Inflammatory macrophage treated with lipopolysaccharide for 4 hours (primary cell): Measurements from ENCODE around the gene B4GALNT4.
"Not testable (repeated sequence)": the region's sequence is repeated elsewhere in the genome, so short reads cannot be mapped to it uniquely, and the experiment has no call there.

Experiments
- DNase-seq: peaks from one replicate; pipeline ENCODE4 v3.0.0-alpha.2; 2020

B4GALNT4 gene

DNA sequence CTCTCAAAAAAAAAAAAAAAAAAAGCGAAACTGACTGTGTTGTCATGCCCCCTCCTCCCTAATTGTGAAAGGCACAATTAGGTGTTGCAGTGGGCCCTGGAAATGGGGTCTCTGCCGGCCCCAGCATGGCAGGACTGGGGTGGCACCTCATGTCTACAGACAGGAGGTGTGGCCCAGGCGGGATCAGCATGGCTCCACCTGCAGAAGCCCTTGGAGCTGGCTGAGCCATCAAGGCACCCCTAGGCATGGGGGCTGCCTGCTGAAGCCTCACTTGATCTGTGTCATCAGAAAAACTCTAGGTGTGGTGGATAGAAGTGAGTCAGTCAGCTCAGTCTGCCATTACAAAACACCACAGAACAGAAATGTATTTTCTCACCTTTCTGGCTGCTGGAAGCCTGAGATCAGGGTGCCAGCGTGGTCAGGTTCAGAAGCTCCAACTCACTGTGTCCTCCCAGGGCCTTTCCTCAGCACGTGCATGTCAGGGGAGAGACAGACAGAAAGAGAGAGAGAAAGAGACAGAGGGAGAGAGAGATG is 10.1 kb upstream of the B4GALNT4 start:
- DNase-seq: no peak

DNA sequence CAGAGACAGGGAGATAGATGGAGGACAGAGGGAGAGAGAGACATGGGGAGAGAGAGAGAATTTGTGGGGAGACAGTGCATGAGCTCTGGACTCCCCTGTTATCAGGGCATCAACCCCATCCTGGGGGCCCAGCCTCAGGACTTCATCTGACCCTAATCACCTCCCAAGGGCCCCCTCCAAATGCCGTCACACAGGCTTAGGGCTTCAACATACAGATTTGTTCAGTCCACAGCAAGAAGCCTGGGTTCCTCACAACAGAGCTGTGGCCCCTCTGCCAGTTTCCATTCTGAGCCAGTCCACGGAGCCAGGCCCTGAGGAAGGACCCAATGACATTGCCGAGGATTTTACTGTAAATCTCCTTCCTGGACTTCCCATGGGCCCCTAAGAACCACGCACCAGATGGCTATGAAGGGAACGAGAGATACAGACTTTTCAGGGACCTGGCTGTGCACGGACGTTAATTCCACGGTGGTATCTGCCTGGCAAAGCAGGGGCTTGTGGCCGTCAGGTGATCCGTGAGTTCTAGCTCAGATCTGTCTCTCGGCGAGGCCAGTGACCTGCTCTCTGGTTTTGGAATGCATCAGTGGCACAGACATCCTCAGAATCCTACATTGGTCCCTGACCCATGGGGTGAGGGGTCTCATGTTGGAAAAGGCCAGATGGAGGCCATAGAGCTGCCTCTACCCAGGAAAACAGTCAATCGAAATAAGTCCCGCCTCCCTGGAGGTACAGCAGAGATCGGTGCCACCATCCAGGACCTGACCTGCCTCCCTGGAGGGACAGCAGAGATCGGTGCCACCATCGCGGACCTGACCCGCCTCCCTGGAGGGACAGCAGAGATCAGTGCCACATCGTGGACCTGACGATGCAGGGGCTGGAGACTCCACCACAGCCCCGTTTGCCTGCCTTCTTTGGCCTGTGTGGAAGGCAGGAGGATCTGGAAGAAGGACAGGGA is 8.7 kb upstream of the B4GALNT4 start:
- DNase-seq: no peak

DNA sequence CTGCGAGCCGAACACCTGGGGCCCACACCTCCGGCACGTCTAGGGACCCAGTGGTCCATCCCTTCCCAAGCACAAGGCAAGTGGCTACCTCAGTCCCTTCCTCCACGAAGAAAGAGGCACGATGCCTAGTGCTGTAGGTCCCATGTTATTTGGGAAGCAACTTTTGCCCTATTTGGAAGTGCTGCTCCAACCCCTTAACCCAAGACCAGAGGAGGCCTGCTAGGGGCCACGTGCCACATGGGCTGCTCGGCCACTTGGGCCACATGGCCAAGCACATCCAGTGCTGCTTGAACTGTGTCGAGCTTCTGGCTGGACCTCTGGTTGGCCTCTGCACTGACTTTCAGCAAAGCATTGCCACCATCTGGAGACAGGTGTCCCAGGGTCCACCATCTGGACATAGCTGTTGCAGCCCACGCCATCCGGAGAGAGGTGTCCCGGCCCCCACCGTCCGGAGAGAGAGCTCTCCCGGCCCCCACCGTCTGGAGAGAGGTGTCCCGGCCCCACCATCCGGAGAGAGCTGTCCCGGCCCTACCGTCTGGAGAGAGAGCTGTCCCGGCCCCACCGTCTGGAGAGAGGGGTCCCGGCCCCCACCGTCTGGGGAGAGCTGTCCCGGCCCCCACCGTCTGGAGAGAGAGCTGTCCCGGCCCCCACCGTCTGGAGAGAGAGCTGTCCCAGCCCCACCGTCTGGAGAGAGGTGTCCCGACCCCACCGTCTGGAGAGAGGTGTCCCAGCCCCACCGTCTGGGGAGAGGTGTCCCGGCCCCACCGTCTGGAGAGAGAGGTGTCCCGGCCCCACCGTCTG is 6.5 kb upstream of the B4GALNT4 start:
- DNase-seq: no peak

DNA sequence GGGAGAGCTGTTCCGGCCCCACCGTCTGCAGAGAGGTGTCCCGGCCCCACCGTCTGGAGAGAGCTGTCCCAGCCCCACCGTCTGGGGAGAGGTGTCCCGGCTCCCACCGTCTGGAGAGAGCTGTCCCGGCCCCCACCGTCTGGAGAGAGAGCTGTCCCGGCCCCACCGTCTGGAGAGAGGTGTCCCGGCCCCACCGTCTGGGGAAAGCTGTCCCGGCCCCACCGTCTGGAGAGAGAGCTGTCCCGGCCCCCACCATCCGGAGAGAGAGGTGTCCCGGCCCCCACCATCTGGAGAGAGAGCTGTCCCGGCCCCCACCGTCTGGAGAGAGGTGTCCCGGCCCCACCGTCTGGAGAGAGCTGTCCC is 5.9 kb upstream of the B4GALNT4 start:
- not testable (repeated sequence) for DNase-seq

DNA sequence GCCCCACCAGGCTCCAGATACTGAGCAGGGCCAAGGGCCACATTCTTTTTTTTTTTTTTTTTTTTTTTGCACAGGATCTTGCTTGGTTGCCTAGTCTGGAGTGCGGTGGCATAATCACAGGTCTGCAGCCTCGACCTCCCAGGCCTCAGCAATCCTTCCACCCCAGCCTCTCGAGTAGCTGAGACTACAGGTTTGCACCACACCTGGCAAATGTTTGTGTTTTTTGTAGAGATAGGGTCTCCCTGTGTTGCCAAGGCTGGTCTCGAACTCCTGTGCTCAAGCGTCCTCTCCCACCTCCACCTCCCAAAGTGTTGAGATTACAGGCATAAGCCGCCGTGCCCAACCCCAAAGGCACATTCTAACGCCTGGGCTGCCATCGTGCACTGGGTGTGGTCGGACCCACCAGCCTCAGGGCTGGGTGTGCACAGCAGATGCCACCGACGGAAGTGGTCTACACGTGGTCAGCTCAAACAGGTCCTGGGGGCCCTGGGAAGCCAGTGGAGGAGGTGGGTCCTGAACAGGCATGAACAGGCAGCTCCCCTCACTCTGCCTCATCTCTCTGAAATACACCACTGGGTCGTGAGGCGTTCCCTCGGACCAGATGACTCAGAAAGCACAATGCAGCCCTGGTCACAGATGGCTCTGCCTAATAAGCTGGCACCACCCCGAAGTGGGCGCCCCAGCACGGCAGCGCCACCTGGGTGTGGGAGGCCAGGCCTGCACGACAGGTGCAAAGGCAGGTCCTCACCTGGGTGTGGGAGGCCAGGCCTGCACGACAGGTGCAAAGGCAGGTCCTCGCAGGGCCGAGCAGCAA is 5.1 kb upstream of the B4GALNT4 start:
- DNase-seq: no peak

DNA sequence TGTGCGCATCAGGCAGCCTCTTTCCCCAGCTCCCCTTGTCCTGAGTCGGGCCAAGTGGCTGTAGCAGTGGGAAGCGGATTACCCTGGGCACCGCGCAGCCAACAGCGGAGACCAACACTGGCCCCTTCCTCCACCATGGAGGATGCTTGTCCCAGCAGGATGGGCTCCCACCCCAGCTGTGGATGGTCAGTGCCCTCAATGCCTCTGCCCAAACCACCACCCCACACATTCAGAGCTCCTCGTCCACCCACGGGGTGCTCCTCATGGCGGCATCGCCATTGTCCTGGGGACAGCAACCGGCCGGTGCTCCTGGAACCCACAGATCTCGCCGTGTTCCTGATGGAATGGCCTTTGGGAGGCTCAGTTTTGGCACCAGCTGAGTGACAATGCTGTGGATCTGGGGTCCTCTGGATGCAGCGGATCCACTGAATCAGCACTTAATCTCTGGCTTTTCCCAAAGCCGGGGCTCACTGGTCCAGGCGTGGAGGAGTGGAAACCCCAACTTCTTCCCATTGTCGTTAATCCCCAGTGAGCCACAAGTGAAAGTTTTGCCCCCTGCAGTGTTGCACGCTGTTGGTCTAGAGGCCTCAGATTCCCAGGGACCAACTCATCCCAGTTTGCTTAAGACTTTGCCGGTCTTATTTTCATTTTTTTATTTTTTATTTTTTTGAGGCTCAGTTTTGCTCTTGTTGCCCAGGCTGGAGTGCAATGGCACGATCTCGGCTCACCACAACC is 4.1 kb upstream of the B4GALNT4 start:
- no peak for DNase-seq

DNA sequence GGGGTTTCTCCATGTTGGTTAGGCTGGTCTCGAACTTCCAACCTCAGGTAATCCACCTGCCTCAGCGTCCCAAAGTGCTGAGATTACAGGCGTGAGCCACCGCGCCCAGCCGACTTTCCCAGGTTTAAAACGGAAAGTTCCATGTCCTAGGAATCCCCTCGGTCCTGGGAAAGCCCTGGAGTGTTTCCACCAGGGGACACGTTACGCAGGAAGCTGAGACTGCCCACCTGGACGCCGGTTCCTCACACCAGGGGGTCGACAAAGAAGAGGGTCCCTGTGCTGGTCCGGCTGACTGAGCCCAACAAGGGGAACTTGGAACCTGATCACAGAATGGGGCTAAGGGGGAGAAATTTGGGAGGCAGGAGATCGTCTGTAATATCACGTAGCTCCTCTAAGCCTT is 3.5 kb upstream of the B4GALNT4 start:
- DNase-seq: no peak

DNA sequence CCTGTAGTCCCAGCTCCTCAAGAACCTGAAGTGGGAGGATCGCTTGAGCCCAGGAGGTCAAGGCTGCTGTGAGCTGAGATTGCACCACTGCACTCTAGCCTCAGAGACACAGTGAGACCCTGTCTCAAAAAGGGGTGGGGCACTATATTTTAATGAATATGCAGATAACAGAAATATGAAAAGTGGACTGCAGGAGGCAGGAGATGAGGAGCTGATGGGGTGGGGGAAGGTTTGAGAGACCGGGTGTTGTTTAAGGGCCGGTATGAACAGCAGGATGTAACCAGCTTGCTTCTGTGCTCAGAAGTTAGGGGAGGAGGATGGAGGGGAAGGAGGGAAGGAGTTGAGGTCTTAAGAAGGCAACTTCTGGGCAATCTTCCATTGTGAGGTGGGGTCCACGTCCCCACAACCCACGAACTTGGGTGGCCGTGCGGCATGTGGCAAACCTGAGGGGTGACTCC is 1.3 kb upstream of the B4GALNT4 start:
- DNase-seq: no peak

DNA sequence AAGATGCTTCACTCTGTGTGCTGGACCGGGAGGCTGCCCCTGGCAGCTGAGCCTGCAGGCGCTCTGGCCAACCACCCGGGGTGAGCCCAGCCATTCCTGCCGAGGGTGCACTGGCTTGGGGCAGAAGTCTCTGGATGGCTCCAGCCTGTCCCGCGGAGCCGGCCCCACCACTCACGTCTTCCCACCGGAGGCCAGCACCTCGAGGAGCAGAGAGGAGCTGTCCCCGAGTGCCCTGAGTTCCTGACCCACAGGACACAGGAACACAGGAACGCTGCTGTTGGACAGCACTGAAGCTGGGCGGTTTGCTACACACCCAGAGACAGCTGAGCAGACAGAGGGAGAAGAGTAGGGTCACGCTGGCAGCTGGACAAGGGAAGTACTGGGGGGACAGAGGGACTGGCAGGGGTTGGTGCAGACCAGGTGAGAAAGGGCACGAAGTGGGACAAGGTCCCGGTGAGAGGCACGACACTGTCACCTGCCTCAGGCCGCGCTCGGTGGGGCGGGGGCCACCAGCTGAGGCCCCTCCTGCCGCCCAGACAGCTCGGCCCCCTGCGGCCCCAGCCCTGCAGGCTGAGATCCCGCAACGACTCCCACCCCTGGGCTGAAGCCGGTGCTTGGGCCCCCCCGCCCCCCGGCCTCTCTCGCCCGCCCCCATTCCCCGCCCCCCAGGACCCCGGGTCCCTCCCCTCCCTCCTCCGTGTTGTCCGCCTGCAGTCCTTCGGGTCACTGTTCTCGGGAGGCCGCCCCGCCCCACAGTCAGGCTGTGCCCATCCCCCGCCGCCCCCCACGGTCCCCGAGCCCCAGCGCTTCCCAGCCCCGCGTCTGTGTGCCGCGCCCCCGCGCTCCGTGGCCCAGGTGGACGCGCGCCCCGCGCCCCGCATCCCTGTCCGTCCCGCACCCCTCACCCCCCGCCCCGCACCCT is 624 bp upstream of the B4GALNT4 start:
- no peak for DNase-seq

DNA sequence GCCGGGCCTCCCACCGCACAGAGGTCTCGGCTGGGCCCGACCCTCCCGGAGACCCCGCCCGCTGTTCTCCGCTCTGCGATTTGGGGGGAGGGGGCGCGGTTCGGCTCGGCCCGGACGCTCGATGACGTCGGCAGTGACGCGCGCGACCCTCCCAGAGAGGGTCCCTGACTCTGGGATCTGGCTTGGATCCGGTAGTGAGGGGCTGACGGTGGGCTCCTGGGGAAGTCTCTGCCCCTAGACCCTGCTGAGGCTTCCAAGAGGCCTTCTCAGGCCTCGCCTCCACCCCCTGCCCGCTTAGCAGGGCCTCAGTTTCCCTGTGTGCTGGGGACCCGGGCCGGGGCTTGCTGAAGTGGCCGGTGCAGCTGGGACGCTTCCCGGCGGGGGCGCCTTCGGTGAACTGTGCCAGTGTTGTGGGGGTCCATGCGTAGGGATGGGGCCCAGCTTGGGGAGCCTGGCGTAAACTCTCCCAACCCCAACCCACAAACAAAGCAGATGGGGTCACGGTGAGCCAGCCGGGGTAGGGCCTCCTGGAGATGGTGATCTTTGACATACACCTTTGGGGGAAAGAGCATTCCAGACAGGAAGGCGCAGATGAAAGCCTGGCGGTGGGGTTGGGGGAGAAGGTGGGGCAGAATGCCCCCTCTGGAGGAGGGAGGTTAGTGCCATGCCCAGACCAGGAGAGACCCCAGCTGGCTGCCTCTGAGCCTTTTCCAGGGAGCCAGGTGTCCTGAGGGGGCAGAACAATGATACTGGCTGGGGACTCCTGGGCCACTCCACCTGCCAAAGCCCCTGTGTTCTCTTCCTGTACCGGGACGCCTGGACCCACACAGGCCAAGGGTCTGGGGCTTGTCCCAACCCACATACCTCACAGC is 1.0 kb downstream of the B4GALNT4 start:
- DNase-seq: no peak

DNA sequence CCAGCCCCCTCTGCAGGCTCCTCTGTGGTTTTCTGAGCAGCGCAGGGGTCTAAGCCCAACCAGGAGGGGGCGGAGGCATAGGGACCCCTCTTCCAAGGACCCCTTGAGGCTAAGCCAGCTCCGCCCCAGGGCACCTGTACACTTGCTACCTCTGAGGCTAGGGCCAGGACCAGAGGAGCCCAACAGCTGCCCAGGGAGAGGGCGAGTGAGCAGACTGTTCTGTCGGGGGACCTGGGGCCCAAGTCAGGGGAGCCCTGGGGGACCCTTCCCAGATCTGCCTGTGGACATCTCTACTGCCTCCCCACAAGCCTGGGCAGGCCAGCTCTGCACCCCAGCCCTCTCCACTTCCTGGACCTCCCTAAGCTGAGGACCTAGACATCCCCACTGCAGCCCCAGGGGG is 1.8 kb downstream of the B4GALNT4 start:
- DNase-seq: no peak

DNA sequence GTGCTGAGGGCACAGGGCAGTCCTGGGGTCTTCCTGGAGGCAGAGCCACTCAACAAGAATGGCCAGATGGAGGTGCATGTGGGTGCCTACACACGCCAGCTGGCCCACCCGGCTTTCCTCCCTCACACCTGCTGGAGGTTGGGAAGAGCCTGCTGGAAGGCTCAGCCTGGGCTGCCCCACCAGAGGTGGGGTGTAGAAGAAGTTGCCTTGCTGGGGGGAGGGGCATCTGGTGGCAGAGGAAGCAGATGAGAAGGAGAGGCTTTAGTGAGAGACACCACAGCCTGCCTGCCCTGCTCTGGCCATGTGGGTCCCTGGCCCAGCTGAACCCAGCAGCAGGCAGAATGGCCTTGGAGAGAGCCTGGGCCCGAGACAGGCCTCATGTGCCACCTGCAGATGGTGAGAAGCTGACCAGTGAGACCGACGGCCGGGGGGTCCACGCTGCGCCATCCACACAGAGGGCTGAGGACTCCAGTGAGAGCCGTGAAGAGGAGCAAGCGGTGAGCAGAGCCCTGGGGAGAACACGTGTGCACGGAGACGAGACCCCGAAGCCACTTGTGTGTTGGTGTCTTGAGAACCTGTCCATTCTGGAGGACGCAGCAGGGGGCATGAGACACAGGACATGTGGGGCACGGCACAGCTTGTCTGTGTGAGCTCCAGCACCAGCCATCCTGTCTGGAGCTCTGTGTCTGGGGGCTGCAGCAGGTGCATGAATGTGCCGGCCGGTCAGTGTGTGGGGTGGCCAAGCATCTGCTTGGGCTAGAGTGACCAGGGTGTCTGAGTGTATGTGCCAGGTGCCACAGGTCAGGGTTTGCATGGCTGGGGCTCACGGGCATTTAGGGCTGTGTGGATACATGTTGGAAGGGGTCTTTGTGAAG is 2.7 kb downstream of the B4GALNT4 start:
- no peak for DNase-seq

DNA sequence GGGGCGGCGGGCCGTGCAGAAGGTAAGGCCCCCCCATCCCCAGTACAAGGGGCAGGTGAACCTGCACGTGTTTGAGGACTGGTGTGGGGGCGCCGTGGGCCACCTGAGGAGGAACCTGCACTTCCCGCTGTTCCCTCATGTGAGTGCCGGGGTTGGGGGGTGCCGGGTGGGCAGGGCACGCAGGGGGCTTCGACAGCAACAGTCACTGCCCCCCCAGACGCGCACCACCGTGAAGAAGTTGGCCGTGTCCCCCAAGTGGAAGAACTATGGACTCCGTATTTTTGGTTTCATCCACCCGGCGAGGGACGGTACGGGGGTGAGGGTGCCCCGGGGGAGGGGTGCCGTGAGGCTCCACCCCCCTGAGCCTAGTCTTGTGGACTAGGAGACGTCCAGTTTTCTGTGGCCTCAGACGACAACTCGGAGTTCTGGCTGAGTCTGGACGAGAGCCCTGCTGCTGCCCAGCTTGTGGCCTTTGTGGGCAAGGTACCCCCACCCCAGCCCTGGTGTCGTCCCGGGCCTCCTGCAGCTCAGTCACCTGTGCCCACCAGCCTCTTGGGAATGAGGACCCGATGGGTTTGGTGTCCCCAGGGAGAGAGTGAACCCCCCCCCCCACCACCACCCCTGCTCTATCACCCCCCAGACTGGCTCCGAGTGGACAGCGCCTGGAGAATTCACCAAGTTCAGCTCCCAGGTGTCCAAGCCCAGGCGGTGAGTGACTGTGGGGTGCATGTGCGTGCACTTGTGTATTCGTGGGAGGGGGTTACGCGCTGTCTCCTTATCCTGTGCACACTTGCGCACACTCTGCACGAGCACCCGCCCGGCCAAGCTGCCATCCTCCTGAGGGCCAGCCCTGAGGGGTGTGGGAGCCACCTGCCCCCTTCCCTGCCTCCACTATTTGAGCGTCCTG is 3.8 kb downstream of the B4GALNT4 start:
- no peak for DNase-seq

DNA sequence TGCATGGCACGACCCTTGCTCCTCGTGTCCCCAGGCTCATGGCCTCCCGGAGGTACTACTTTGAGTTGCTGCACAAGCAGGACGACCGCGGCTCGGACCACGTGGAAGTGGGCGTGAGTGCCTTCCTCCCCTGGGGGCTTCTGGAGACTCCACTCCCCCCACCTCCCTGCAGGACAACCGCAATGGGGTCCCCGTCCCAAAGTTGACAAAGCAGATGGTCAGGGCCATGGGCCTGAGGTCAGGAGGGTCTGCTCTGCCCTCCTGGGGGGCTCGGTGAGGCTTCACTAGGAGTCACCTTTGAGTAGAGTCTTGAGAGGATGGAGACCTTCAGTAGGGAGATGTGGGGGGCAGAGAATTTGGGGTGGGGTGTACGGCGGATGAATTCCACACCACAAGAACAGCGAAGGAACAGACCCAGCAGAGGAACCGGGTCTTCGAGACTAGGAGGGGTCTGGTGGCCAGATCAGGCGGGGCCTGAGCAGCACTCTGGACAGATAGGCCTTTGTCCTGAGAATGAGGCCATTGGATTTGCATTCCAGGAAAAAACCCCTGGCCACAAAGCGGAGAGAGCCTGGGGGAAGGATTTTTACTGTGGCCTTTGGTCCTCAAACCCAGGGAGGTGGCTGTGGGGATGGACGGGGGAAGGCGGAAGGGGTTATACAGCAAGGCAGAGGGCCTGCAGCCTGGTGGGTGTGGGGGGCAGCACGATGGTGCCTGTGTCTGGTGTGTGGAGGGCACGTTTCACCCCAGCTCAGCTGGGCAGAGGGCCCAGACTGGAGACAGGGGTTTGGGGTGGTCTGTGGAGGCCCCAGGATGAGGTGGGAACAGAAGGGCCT is 4.6 kb downstream of the B4GALNT4 start:
- no peak for DNase-seq

DNA sequence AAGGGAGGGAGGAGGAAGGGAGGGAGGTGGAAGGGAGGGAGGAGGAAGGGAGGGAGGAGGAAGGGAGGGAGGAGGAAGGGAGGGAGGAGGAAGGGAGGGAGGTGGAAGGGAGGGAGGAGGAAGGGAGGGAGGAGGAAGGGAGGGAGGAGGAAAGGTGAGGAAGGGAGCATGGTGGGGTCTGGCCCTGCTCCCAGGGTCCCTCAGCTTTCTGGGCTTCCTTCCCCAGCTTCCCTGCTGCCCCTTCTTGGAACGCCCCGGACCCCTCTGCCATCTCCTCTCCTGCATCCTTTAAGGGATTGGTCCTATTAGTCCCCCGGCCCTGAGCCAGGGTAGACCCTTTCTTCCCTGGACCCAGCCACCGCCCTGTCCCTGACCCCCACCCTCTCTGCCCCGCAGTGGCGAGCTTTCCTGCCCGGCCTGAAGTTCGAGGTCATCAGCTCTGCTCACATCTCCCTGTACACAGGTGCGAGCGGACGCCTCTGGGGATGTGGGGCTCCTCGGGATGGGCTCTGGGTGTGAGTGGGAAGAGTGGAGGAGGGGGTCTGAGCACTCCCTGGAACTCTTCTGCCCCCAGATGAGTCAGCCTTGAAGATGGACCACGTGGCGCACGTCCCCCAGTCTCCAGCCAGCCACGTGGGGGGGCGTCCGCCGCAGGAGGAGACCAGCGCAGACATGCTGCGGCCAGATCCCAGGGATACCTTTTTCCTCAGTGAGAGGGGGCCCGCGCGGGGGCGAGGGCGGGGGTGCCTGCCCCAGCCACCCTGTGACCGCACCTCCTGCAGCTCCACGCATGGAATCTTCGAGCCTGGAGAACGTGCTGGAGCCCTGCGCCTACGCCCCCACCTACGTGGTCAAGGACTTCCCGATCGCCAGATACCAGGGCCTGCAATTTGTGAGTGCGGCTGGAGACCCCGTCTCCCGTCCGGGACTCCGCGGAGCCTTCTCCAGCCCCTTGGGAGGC is 6.0 kb downstream of the B4GALNT4 start:
- no peak for DNase-seq
